ENCODE measurements around the gene AK8.

AK8 gene

GRCh38 chr9:132710333-132710732, 167.8 kb downstream of the AK8 start:
- DNase-seq = no peak

GRCh38 chr9:132708769-132709430, 169.2 kb downstream of the AK8 start:
- DNase-seq = no peak

GRCh38 chr9:132708239-132708638, 169.8 kb downstream of the AK8 start:
- DNase-seq = no peak

GRCh38 chr9:132703336-132703735, 174.7 kb downstream of the AK8 start:
- DNase-seq = no peak

- DNase-seq = no peak
These were observed 175.8 kb downstream of the AK8 start for GRCh38 chr9:132702254-132702653.

- DNase-seq = no peak
These were observed 178.1 kb downstream of the AK8 start for GRCh38 chr9:132699956-132700355.

GRCh38 chr9:132698989-132699388, 179.1 kb downstream of the AK8 start:
- DNase-seq = no peak

GRCh38 chr9:132697230-132697629, 180.9 kb downstream of the AK8 start:
- DNase-seq = no peak

- no peak for DNase-seq
These were observed 183.9 kb downstream of the AK8 start for GRCh38 chr9:132694144-132694543.

- DNase-seq = no peak
These were observed 187.4 kb downstream of the AK8 start for GRCh38 chr9:132690696-132691095.

GRCh38 chr9:132683873-132684272, 194.2 kb downstream of the AK8 start:
- DNase-seq = no peak

GRCh38 chr9:132681561-132681960, 196.5 kb downstream of the AK8 start:
- no peak for DNase-seq

- DNase-seq = no peak
These were observed 198.0 kb downstream of the AK8 start for GRCh38 chr9:132679946-132680625.

GRCh38 chr9:132677976-132678375, 200.1 kb downstream of the AK8 start:
- DNase-seq = no peak
